Measurements from ENCODE around the gene CNN3. TPM values are rescaled to one million over a fixed set of nuclear protein-coding genes. Genes with fewer than 3 reads are reported as not detected.

The CNN3 gene
- total and polyA plus RNA-seq, 2 of the 4 experiments (the other 2 are of a cell fraction), result 249 to 552 TPM

GRCh38 chr1:94894630-94895029, 32.3 kb downstream of the CNN3 start:
- no peak overlapping the region for H3K27ac ChIP-seq (ENCODE audit: insufficient read depth, low read length)

More at GRCh38 chr1:94894630-94895029, 32.3 kb downstream of the CNN3 start:
- Histone ChIP-seq H3K79me1 (ENCODE audit: low read depth in 1 of 2, low read length in 2 of 2) (peaks cover 25 to 46% of the 10 kb centered on the region in 2 experiments), H3K56ac (ENCODE audit: extremely low read depth, insufficient read depth, low read length) (no peak overlapping the region), H3K9ac (ENCODE audit: low read depth, low read length) (no peak overlapping the region), H3K9me3 (ENCODE audit: control insufficient read depth, insufficient read depth, low read length) (no peaks in the 10 kb centered on the region), H3K4me3 (ENCODE audit: insufficient read depth, low read depth, low read length) (no peak overlapping the region), H4K8ac (ENCODE audit: low read depth in 2 of 2, low read length in 2 of 2) (no peak overlapping the region), H3K36me3 (ENCODE audit: control insufficient read depth, insufficient read depth, low read length) (peaks cover 31% of the 10 kb centered on the region), H2BK5ac (ENCODE audit: low read depth, low read length, poor library complexity, severe bottlenecking) (no peak overlapping the region), H2AK9ac (replicated peaks; ENCODE audit: low read depth, low read length, poor library complexity) (no peak overlapping the region), H3K4me1 (ENCODE audit: control insufficient read depth, insufficient read depth, low read length) (peaks cover 9% of the 10 kb centered on the region), H2AFZ (replicated peaks; ENCODE audit: low read length, poor library complexity) (no peak overlapping the region), H2AK5ac (ENCODE audit: low read depth, low read length) (no peak overlapping the region), H4K91ac (ENCODE audit: insufficient read depth, low read depth, low read length) (no peak overlapping the region), H2BK20ac (ENCODE audit: low read depth, low read length) (no peak overlapping the region), H4K20me1 (ENCODE audit: insufficient read depth, low read length) (peaks cover 9% of the 10 kb centered on the region), H3K9me1 (ENCODE audit: insufficient read depth, low read length) (peaks cover 10% of the 10 kb centered on the region), H3K27me3 (ENCODE audit: control insufficient read depth, insufficient read depth, low read length) (no peaks in the 10 kb centered on the region), H2BK120ac (ENCODE audit: low read depth, low read length) (no peak overlapping the region), H3K23ac (ENCODE audit: low read depth, low read length) (no peak overlapping the region), H4K5ac (ENCODE audit: low read depth, low read length) (no peak overlapping the region), H3K4me2 (ENCODE audit: low read depth, low read length) (no peak overlapping the region), H3K4ac (ENCODE audit: low read depth, low read length) (no peak overlapping the region), H3K18ac (ENCODE audit: low read depth, low read length) (no peak overlapping the region), H3K14ac (replicated peaks; ENCODE audit: low read depth, low read length) (no peak overlapping the region), H2BK15ac (ENCODE audit: low read depth, low read length) (no peak overlapping the region)
- DNase-seq (no peak), ATAC-seq (ENCODE audit: low read depth) (no peak)
- WGBS, 2 experiments (ENCODE audit: extremely low coverage in 2 of 2, insufficient read length in 1 of 2), result 80% methylated on average over 1 of the region's 4 CpGs; no CpG with 5 or more reads in 1 of the 2 experiments
- intact Hi-C loops (cut with micrococcal nuclease) (loop anchor here (5.0 kb wide), 1 partner anchor 42 kb away; no protein-coding TSS in a partner anchor), in situ Hi-C loops (cut with MboI; ENCODE audit: low sequenced_read_pairs) (no loop called here), dilution Hi-C loops (cut with HindIII; ENCODE audit: low sequenced_read_pairs, unreplicated experiment) (no loop called here)
- POLR2A ChIA-PET (ENCODE audit: unreplicated experiment), result no interaction called here
- CTCF ChIA-PET, result no interaction called here
- TF ChIP-seq CEBPB (IDR thresholded peaks at IDR 0.05; ENCODE audit: low read depth, low read length) (no peak), RFX5 (IDR thresholded peaks at IDR 0.05; ENCODE audit: low read depth, low read length) (no peak), CTCF (conservative IDR thresholded peaks at IDR 0.05; ENCODE audit: low read depth, low read length) (no peak), CHD1 (IDR thresholded peaks at IDR 0.05; ENCODE audit: low read depth, low read length) (no peak), MAZ (IDR thresholded peaks at IDR 0.05; ENCODE audit: borderline replicate concordance, low read depth, low read length) (no peak), MAFK (IDR thresholded peaks at IDR 0.05; ENCODE audit: low read depth, low read length) (no peak), SMC3 (IDR thresholded peaks at IDR 0.05; ENCODE audit: low read depth, low read length) (no peak)
- BruUV-seq (replicated peaks), result no TSS peak

All from IMR-90 (cell line).